Esophagus squamous epithelium (tissue), 4 donors: ENCODE data around the gene PITPNM3.

Experiments used
- CTCF ChIP-seq, 6 experiments: fragments of 450-650 bp in 4 of 6; fragments of 200-600 bp in 2 of 6; sonication (generic) in 2 of 6; IDR thresholded peaks; one replicate each; pipeline ENCODE4 v1.5.1; 2016 to 2019; ENCODE audit warnings: antibody characterized with exemption in 6 of 6, mild to moderate bottlenecking in 4 of 6, moderate library complexity in 4 of 6
- POLR2A ChIP-seq, 4 donors: fragments of 450-650 bp; IDR thresholded peaks; one replicate each; pipeline ENCODE4 v1.6.1; 2017; ENCODE audit warnings: antibody characterized with exemption in 4 of 4, mild to moderate bottlenecking in 4 of 4, moderate library complexity in 3 of 4

DNA sequence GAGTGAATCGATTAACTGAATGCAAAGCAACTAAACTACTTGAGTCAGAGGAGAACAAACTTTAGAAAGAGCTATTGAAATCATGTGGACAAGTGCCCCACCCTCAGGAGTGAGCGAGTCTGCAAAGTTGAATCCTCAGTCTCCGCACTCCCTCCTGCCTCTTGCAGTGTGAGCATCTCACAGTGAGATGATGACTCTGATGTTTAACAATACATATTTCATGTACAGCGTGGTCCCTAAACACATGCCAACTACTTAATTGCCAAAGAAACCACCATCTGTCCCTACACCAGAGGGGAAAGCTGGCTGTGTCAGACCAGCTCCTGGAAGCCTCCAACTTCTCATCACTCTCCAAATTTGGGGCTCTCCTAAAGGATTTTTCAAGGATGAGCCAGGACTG lies 80.9 kb downstream of the PITPNM3 start:
- TF ChIP-seq CTCF (IDR thresholded peaks at IDR 0.05) (no peak), POLR2A (IDR thresholded peaks at IDR 0.05) (no peak)
